Panc1 (cell line): ENCODE measurements around the gene TIMM22. TPM values are rescaled to one million over a fixed set of nuclear protein-coding genes. Genes with fewer than 3 reads are reported as not detected.
A peak's percentile ranks its signal among the peaks of the same experiment; 100 is the strongest.

ENCODE experiments used
- ATAC-seq: fragments of 200-7000 bp; cut with Tn5 transposase; 2 replicates; pipeline ENCODE4 v1.9.1; 2020; ENCODE audit warnings: mild to moderate bottlenecking, moderate library complexity
- BruUV-seq: library from RNA; stranded (reverse); fragments of 400-500 nt; replicated peaks from 2 replicates; lab custom pipeline; 2021; lab: Mats Ljungman, UMichigan
- CTCF ChIA-PET: fragments of 300-600 bp; sonication (Branson Sonifier 250); formaldehyde crosslinking; loops from one replicate; lab custom pipeline; 2022; ENCODE audit warnings: antibody characterized with exemption; lab: Charles Lee
- POLR2A ChIA-PET: fragments of 300-600 bp; sonication (Branson Sonifier 250); formaldehyde crosslinking; loops from one replicate; lab custom pipeline; 2022; ENCODE audit warnings: antibody characterized with exemption; lab: Charles Lee
- DNase-seq: peaks from one replicate; pipeline ENCODE4 v3.0.0-alpha.2; 2010; ENCODE audit warnings: low read depth, low spot score
- H3K27ac ChIP-seq: 2 replicates; pipeline ENCODE4 v1.5.1; 2011; ENCODE audit warnings: mild to moderate bottlenecking, low read length, inconsistent platforms
- H3K27me3 ChIP-seq: fragments of 200-500 bp; sonication (Bioruptor generic); 2 replicates; pipeline ENCODE4 v1.6.0; 2014; ENCODE audit warnings: low read length, inconsistent platforms; ENCODE audit not compliant: control insufficient read depth, insufficient read depth
- H3K36me3 ChIP-seq: fragments of 200-500 bp; sonication (Bioruptor generic); 2 replicates; pipeline ENCODE4 v1.5.1; 2014; ENCODE audit warnings: inconsistent platforms, mild to moderate bottlenecking, low read length, moderate library complexity; ENCODE audit not compliant: control insufficient read depth, insufficient read depth
- H3K4me1 ChIP-seq: 2 replicates; pipeline ENCODE4 v1.5.1; 2011; ENCODE audit warnings: inconsistent platforms, mild to moderate bottlenecking, low read length, moderate library complexity; ENCODE audit not compliant: control insufficient read depth, insufficient read depth
- H3K4me3 ChIP-seq, 2 experiments: 2 replicates each; pipeline ENCODE4 v1.5.1; 2011 to 2012; ENCODE audit warnings: low read depth in 2 of 2, low read length in 2 of 2, mild to moderate bottlenecking in 2 of 2, inconsistent platforms in 1 of 2, moderate library complexity in 1 of 2
- H3K9me3 ChIP-seq: fragments of 200-500 bp; sonication (Bioruptor generic); 2 replicates; pipeline ENCODE4 v1.5.1; 2014; ENCODE audit warnings: low read depth, mild to moderate bottlenecking, inconsistent platforms, low read length, moderate library complexity; ENCODE audit not compliant: control insufficient read depth, insufficient read depth
- CTCF ChIP-seq: fragments of 450-650 bp; IDR thresholded peaks from 2 replicates; pipeline ENCODE4 v1.5.1; 2017; ENCODE audit warnings: mild to moderate bottlenecking
- POLR2AphosphoS5 ChIP-seq: IDR thresholded peaks from 2 replicates; pipeline ENCODE4 v1.6.1; 2012; ENCODE audit warnings: mild to moderate bottlenecking, low read depth, low read length, moderate library complexity
- SIN3A ChIP-seq: IDR thresholded peaks from 2 replicates; pipeline ENCODE4 v1.6.1; 2012; ENCODE audit warnings: low read depth, mild to moderate bottlenecking, low read length, moderate library complexity, borderline replicate concordance; ENCODE audit not compliant: insufficient read depth
- TCF7L2 ChIP-seq: IDR thresholded peaks from 2 replicates; pipeline ENCODE4 v1.6.1; 2011; ENCODE audit warnings: mild to moderate bottlenecking, low read depth, low read length, inconsistent platforms
- in situ Hi-C: cut with HindIII; loops from 2 replicates; pipeline ENCODE4 v1.10.0; 2016; ENCODE audit warnings: low sequenced_read_pairs, low pct_unique_long_range_greater_than_20kb
- intact Hi-C: fragments of 100-400 bp; cut with micrococcal nuclease; formaldehyde crosslinking; loops from one replicate; pipeline ENCODE4 v1.10.0; 2022; ENCODE audit not compliant: unreplicated experiment
- total RNA-seq: library from RNA; stranded (reverse); gene quantifications from one replicate; pipeline ENCODE4 v1.2.1, GENCODE V29; 2021; ENCODE audit not compliant: unreplicated experiment
- TF ChIP-seq, protein P1 (sequence below), 2 experiments: IDR thresholded peaks; 2 replicates each; pipeline ENCODE4 v1.6.1; 2011 to 2012; ENCODE audit warnings: low read depth in 2 of 2, control low read depth in 1 of 2, low read length in 1 of 2, mild to moderate bottlenecking in 1 of 2, moderate library complexity in 1 of 2; ENCODE audit not compliant: insufficient read depth in 1 of 2

TIMM22 gene
- total RNA-seq, 1 experiment from 2014 or later, result 10.2 TPM

GRCh38 chr17:1049446-1050225 lies 52.7 kb downstream of the TIMM22 start:
- intact Hi-C loops, result no loop called here
- ChIA-PET POLR2A (no interaction called here), CTCF (no interaction called here)
- ATAC-seq (no peak), DNase-seq (no peak)
- H3K9me3 ChIP-seq, result no peaks in the 10 kb centered on the region
- H3K27ac ChIP-seq, result no peak overlapping the region
- H3K4me3 ChIP-seq, result no peak overlapping the region
- H3K4me1 ChIP-seq, result no peaks in the 10 kb centered on the region
- in situ Hi-C loops, result no loop called here
- peaks cover 5% of the 10 kb centered on the region; the same call in 1 of the 2 replicates for H3K36me3 ChIP-seq
- H3K27me3 ChIP-seq, result no peaks in the 10 kb centered on the region
- BruUV-seq, result no TSS peak
- TF ChIP-seq SIN3A (no peak), CTCF (no peak), TCF7L2 (no peak), POLR2AphosphoS5 (no peak)
- TF ChIP-seq, protein P1, sequence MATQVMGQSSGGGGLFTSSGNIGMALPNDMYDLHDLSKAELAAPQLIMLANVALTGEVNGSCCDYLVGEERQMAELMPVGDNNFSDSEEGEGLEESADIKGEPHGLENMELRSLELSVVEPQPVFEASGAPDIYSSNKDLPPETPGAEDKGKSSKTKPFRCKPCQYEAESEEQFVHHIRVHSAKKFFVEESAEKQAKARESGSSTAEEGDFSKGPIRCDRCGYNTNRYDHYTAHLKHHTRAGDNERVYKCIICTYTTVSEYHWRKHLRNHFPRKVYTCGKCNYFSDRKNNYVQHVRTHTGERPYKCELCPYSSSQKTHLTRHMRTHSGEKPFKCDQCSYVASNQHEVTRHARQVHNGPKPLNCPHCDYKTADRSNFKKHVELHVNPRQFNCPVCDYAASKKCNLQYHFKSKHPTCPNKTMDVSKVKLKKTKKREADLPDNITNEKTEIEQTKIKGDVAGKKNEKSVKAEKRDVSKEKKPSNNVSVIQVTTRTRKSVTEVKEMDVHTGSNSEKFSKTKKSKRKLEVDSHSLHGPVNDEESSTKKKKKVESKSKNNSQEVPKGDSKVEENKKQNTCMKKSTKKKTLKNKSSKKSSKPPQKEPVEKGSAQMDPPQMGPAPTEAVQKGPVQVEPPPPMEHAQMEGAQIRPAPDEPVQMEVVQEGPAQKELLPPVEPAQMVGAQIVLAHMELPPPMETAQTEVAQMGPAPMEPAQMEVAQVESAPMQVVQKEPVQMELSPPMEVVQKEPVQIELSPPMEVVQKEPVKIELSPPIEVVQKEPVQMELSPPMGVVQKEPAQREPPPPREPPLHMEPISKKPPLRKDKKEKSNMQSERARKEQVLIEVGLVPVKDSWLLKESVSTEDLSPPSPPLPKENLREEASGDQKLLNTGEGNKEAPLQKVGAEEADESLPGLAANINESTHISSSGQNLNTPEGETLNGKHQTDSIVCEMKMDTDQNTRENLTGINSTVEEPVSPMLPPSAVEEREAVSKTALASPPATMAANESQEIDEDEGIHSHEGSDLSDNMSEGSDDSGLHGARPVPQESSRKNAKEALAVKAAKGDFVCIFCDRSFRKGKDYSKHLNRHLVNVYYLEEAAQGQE (IDR thresholded peaks at IDR 0.05; ENCODE audit: insufficient read depth in 1 of 2, low read depth in 2 of 2, low read length in 1 of 2), result no peak

GRCh38 chr17:1050246-1050995 lies 53.5 kb downstream of the TIMM22 start:
- CTCF ChIA-PET, result no interaction called here
- intact Hi-C loops, result no loop called here

More at GRCh38 chr17:1050246-1050995, 53.5 kb downstream of the TIMM22 start:
- POLR2A ChIA-PET, result no interaction called here
- Histone ChIP-seq H3K36me3 (peaks cover 2% of the 10 kb centered on the region; the same call in 1 of the 2 replicates), H3K4me1 (no peaks in the 10 kb centered on the region), H3K27me3 (no peaks in the 10 kb centered on the region), H3K9me3 (no peaks in the 10 kb centered on the region), H3K27ac (no peak overlapping the region), H3K4me3 (no peak overlapping the region)
- DNase-seq, result no peak
- no TSS peak for BruUV-seq
- in situ Hi-C loops, result no loop called here
- ATAC-seq, result peak; percentile 27; the same call in 1 of the 2 replicates
- TF ChIP-seq POLR2AphosphoS5, result peak; percentile 37; the same call in 1 of the 2 replicates
- TF ChIP-seq, protein P1 (IDR thresholded peaks at IDR 0.05; ENCODE audit: insufficient read depth in 1 of 2, low read depth in 2 of 2, low read length in 1 of 2), result no peak
